Stimulated activated naive CD8-positive, alpha-beta T cell treated with anti-CD3 and anti-CD28 coated beads, Interleukin-15, Interleukin-2, amounts not matched to agents 100 ng/mL and 50 ng/mL, for 24 hours (primary cell): ENCODE data around the gene SEMA4F.

Experiments used
- H3K27ac Mint-ChIP-seq: one replicate; pipeline ENCODE4 v1.8.0; 2021; ENCODE audit warnings: mild to moderate bottlenecking, mixed read lengths
- H3K27me3 Mint-ChIP-seq: one replicate; pipeline ENCODE4 v1.8.0; 2021; ENCODE audit warnings: mixed read lengths
- H3K36me3 Mint-ChIP-seq: one replicate; pipeline ENCODE4 v1.8.0; 2021; ENCODE audit warnings: low read depth, mixed read lengths
- H3K4me1 Mint-ChIP-seq: one replicate; pipeline ENCODE4 v1.8.0; 2021; ENCODE audit warnings: low read depth, mixed read lengths
- H3K4me3 Mint-ChIP-seq: one replicate; pipeline ENCODE4 v1.8.0; 2021; ENCODE audit warnings: mild to moderate bottlenecking, mixed read lengths
- H3K9me3 Mint-ChIP-seq: one replicate; pipeline ENCODE4 v1.8.0; 2021; ENCODE audit warnings: mixed read lengths

The SEMA4F gene

DNA sequence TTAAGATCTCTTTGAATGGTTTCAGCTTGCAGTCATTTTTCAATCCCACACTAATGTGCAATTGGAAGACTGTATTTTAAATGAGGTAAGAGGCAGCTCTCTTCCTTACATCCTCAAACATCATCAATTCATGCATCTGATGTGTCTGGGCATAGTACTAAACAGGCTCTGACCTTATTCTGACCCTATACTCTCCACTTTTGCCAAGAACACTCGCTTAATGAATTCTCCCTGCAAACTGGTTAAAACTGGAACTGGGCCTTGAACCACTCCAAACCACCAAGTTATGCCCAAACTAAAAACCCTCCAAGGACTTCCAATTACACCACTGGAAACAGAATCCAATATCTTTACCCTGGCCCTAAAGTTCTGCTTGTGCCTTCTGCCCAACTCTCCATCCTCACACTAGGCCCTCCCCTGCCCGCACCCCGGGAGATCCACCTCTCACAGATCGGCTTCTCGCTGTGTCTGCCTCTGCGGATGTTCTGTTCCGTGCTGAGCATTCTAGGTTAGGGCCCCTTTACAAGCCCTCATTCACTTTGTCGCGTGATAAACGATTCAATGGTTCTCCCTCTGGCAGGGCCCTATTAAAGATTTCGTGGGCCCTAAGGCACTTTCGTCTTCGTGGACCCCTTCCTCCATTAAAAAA, 7.1 kb upstream of the SEMA4F start:
- H3K9me3 Mint-ChIP-seq, result no peaks in the 10 kb centered on the region
- no peaks in the 10 kb centered on the region for H3K4me1 Mint-ChIP-seq

DNA sequence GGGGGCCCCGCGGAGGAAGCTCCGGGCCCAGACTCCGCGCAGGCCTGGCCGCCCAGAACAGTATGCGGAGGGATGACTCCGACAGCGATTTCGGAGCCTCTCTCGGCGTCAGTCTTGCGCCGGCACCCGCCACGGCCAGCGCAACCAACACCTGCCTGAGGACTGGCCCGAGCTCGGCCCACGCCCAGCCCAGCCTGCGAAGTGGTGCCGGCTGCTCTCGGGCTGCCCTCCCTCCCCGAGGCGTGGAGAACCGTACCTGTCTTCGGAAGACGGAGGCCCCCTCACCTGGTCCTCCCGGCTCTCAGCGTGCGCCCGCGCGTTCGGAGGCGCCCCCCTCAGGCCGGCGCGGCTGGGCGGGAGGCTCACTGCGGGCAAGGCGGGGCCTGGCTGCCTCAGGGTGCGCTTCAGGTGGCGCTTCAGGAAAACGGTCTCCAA, 6.0 kb upstream of the SEMA4F start, which contains the start of gene M1AP:
Gene M1AP (minus strand): TSS at position 322 of the 435 bp plus-strand sequence. CDS start 8,055 bp downstream, outside the sequence.
- Mint-ChIP-seq H3K9me3 (no peaks in the 10 kb centered on the region), H3K27me3 (peaks cover 35% of the 10 kb centered on the region), H3K36me3 (no peaks in the 10 kb centered on the region), H3K4me3 (no peak within 1 kb of the TSS), H3K4me1 (no peaks in the 10 kb centered on the region), H3K27ac (no peak within 1 kb of the TSS)

More for the DNA sequence above, 7.1 kb upstream of the SEMA4F start:
- Mint-ChIP-seq H3K27ac (no peak overlapping the region), H3K36me3 (no peaks in the 10 kb centered on the region), H3K4me3 (no peak overlapping the region), H3K27me3 (peaks cover 35% of the 10 kb centered on the region)

DNA sequence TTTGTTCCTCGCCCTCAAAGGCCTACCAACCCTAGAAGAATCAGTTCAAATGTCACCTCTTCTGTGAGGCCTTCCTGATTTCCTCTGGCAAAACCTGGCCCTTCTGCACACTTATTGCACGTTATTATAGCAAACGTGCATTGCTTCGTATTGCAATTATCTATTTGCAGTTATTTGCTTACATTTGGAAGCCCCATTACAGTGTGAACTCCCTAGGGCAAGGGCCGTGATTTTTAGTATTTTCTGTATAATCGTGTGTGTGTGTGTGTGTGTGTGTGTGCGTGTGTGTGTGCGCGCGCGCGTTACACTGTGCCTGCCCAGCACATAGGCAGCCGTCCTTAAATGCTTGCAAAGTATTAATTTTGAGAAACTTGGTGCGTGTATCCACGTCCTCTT, 460 bp upstream of the SEMA4F start:
- no peak overlapping the region for H3K27ac Mint-ChIP-seq

DNA sequence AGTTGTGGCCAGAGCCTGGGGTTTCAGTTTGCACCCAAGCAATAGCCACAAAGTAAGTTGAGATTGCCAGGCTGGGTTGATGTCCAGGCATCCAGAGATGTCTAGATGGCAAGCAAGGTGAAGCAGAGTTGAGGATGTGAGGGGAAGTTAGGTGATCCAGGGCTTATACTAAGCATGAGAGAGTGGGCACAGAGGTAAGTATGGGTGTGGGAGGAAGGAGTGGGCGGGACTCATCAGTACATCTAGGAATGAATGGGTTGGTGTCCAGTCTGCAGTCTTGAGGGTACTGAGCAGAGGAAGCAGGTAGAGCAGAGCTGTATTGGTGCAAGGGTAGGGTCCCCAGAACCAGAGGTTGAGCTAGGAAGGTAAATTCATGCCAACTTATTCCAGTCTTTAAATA, 1.5 kb downstream of the SEMA4F start:
- Mint-ChIP-seq H3K9me3 (no peaks in the 10 kb centered on the region), H3K27me3 (peaks cover 6% of the 10 kb centered on the region), H3K36me3 (no peaks in the 10 kb centered on the region), H3K4me1 (peaks cover 10% of the 10 kb centered on the region), H3K27ac (no peak overlapping the region), H3K4me3 (no peak overlapping the region)

More for the DNA sequence above, 460 bp upstream of the SEMA4F start:
- peak overlapping the region; percentile 83 for H3K4me3 Mint-ChIP-seq
- peaks cover 10% of the 10 kb centered on the region for H3K4me1 Mint-ChIP-seq
- peaks cover 20% of the 10 kb centered on the region for H3K27me3 Mint-ChIP-seq
- no peaks in the 10 kb centered on the region for H3K36me3 Mint-ChIP-seq
- no peaks in the 10 kb centered on the region for H3K9me3 Mint-ChIP-seq

DNA sequence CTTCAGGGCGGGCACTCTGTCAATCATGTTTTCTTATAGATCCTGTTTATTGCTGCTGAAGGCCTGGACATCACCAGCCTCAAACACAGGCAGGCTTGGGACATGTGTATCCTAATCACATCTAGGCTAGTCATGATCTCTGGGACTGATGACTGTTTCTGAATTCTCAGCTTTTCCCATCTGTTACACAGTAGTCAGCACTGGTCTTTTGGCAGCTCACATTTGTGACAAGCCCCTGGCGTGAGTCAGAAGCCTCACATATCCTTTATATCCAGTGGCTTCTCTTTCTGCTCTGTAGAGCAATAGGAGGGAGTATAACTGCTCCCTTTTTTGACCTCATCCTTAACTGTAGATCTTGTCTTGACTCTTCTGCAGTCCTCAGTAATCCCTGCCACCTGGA, 4.5 kb downstream of the SEMA4F start:
- Mint-ChIP-seq H3K4me1 (peaks cover 10% of the 10 kb centered on the region), H3K36me3 (no peaks in the 10 kb centered on the region), H3K9me3 (no peaks in the 10 kb centered on the region), H3K27ac (no peak overlapping the region), H3K27me3 (peaks cover 4% of the 10 kb centered on the region), H3K4me3 (no peak overlapping the region)

DNA sequence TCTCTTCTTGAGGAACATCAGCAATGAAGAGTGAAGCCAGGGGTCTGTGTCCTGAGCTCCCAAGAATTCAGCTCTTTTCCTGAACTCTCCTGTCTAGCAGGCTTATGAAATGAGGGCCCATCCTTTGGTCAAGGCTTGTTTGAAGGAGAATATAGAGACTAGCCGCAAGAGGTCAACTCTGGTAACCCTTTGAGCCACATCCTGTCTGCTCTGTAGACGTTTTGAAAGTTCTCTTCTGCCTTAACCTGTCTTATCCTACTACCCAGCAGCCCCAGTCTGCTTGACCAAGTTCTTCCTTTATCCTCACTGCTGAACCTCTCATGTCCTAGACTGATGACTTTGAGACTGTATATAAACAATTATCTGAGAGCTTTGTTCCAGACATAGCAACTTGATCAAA, 5.4 kb downstream of the SEMA4F start:
- Mint-ChIP-seq H3K4me1 (peaks cover 6% of the 10 kb centered on the region), H3K27ac (no peak overlapping the region), H3K4me3 (no peak overlapping the region), H3K36me3 (no peaks in the 10 kb centered on the region), H3K9me3 (no peaks in the 10 kb centered on the region), H3K27me3 (peaks cover 4% of the 10 kb centered on the region)

DNA sequence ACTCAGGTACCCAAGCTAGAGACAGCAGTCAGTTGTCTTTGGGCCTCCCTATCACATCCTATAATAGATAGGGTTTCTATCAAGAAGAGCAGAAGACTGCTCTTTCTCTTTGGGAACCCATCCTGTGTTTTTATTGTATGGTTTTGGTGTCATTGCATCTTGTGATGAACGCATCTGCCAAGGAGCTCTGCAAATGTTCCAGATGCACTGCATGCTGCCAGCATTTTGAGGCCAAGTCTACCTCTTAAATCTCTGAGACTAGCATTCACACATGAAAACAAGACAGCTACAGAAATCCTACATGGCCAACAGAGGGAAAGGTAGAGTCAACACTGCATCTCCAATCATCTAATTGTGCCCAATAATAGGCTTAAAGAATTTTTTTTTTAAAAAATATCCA, 14.0 kb downstream of the SEMA4F start:
- no peak overlapping the region for H3K27ac Mint-ChIP-seq
- peaks cover 12% of the 10 kb centered on the region for H3K36me3 Mint-ChIP-seq
- H3K4me1 Mint-ChIP-seq, result no peaks in the 10 kb centered on the region
- no peak overlapping the region for H3K4me3 Mint-ChIP-seq
- H3K27me3 Mint-ChIP-seq, result no peaks in the 10 kb centered on the region
- H3K9me3 Mint-ChIP-seq, result no peaks in the 10 kb centered on the region

DNA sequence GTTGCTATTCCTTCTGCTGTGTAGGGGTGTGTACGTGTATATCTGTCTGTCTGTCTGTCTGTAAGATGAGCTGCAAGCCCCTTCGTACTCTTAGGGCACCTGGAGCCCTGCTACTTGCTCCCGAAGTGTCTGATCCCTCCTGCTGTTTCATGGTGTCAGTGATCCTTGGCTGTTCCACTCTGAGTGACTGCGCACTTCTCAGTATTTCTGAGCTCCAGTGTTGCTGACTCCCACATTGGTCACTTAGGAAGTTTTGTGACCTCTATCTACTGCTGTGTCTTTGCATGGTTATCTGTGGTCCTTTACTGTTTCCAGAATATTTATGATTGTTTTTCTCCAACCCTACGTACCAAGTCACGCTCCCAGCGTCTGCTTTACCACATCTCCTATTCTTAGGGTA, 16.2 kb downstream of the SEMA4F start:
- no peaks in the 10 kb centered on the region for H3K4me1 Mint-ChIP-seq
- H3K27me3 Mint-ChIP-seq, result no peaks in the 10 kb centered on the region
- H3K9me3 Mint-ChIP-seq, result no peaks in the 10 kb centered on the region
- H3K27ac Mint-ChIP-seq, result no peak overlapping the region
- no peak overlapping the region for H3K4me3 Mint-ChIP-seq
- H3K36me3 Mint-ChIP-seq, result peaks cover 12% of the 10 kb centered on the region

DNA sequence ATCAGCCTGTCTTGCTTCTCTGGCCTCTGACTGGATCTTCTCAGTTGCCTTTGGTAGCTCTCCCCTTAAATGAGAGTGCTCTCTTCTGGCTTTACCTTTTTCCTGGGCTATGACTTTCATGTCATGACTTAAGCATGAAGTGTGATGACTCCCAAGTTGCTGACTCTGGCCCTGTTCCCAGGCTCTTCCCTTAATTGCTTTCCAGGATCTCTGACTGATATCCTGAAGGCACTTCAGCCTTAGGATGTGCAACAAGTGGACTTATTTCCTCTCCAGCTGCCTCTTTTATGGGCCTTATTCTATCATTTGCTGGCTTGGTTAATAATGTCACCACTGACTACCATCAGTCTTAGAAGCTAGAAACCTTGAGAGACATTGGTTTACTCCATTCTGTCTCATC, 17.4 kb downstream of the SEMA4F start:
- H3K27ac Mint-ChIP-seq, result no peak overlapping the region

DNA sequence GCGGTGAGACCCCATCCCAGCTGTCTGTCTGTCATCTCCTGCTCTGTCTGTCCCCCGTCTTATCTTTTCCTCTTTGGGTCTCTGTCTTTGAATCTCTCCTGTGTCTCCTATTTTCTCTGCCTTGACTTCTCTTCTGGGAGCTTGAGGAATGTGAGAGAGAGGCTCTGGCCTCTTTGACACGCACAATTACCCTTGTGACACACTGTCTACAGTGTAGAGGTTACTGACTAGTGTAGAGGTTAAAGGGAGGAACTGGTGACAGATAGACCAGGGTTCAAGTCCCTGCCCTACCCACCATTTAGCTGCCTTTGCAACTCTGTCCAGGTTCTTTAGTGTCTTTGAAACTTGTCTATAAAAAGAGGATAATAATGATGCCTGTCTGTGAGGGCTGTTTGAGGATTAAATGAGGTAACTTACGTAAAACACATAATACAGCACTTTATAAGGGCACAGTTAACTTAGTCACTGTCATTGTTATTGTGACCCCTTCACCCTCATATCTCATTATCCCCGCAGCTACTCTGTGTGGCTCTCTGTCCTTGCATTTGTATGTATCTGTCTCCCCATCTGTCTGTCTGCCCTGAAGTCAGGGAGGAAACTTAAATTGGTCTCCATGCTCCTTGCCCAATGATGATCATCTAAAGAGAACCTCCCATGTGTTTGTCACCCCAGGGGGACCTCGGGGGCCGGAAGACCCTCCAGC, 19.9 kb downstream of the SEMA4F start:
- Mint-ChIP-seq H3K4me1 (no peaks in the 10 kb centered on the region), H3K27ac (no peak overlapping the region), H3K27me3 (no peaks in the 10 kb centered on the region), H3K9me3 (no peaks in the 10 kb centered on the region), H3K36me3 (peaks cover 21% of the 10 kb centered on the region), H3K4me3 (no peak overlapping the region)

More for the DNA sequence above, 17.4 kb downstream of the SEMA4F start:
- Mint-ChIP-seq H3K9me3 (no peaks in the 10 kb centered on the region), H3K4me1 (no peaks in the 10 kb centered on the region), H3K4me3 (no peak overlapping the region), H3K36me3 (peaks cover 19% of the 10 kb centered on the region), H3K27me3 (no peaks in the 10 kb centered on the region)

DNA sequence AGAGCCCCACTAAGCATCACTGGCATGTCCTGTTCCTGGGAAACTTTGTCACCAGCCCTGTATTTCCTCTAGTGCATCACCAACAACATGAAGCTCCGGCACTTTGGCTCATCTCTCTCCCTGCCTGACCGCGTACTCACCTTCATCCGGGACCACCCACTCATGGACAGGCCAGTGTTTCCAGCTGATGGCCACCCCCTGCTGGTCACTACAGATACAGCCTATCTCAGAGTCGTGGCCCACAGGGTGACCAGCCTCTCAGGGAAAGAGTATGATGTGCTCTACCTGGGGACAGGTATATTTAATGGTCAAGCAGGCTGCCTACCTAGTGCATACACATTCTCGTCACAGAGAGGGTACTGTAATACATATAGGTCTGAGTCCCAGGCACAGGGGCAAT, 21.0 kb downstream of the SEMA4F start:
- Mint-ChIP-seq H3K27me3 (no peaks in the 10 kb centered on the region), H3K9me3 (no peaks in the 10 kb centered on the region), H3K4me3 (no peak overlapping the region), H3K4me1 (no peaks in the 10 kb centered on the region), H3K27ac (no peak overlapping the region), H3K36me3 (peaks cover 23% of the 10 kb centered on the region)

DNA sequence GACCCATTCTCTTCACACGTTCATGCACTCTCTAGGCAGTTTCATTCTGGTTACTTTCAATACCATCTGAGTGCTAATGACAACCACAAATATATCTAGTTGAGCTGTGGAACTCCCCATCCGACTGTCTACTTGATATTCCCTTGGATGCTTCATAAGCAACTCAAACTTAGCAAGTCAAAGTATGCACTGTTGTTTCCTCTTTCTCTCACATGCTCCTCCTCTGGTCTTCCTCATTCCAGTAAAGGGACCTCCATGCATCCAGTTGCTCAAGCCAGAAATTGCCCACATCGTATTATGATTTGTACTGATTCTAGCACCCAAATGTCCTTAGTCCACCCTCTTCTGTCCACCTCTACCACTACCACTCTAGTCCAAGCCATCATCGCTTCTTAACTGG, 22.3 kb downstream of the SEMA4F start:
- H3K27me3 Mint-ChIP-seq, result no peaks in the 10 kb centered on the region
- H3K4me3 Mint-ChIP-seq, result no peak overlapping the region
- H3K4me1 Mint-ChIP-seq, result no peaks in the 10 kb centered on the region
- no peaks in the 10 kb centered on the region for H3K9me3 Mint-ChIP-seq
- peaks cover 23% of the 10 kb centered on the region for H3K36me3 Mint-ChIP-seq
- no peak overlapping the region for H3K27ac Mint-ChIP-seq

DNA sequence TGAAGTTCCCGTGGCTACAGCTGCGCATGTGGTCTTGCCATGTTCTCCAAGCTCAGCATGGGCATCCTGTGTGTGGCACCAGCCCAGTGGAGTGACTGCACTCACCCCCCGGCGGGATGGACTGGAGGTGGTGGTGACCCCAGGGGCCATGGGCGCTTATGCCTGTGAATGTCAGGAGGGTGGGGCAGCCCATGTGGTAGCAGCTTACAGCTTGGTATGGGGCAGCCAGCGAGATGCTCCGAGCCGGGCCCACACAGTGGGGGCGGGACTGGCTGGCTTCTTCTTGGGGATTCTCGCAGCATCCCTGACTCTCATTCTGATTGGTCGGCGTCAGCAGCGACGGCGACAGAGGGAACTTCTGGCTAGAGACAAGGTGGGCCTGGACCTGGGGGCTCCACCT, 25.6 kb downstream of the SEMA4F start:
- Mint-ChIP-seq H3K4me3 (no peak overlapping the region), H3K36me3 (peaks cover 19% of the 10 kb centered on the region), H3K27me3 (no peaks in the 10 kb centered on the region), H3K9me3 (no peaks in the 10 kb centered on the region), H3K27ac (no peak overlapping the region), H3K4me1 (no peaks in the 10 kb centered on the region)

DNA sequence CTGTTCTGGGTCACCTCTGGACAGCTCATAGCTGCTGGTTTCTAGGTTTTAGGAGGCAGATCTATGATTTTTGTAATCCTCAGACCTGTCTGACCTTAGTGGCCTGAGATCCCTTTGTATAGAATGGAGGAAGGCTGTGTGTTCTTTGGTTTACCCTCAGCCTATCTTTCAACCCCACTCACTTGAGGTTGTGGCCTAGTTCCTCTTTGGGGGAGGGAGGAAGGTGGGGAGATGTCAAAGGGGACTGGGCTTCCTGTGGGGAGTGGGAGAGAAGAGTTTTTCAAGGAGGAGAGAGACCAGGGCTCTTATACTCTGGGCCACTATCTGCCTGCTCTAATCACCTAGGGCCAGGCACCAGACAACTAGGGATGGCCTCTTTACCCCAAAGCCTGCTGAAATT, 28.5 kb downstream of the SEMA4F start:
- Mint-ChIP-seq H3K36me3 (peaks cover 5% of the 10 kb centered on the region), H3K27ac (no peak overlapping the region), H3K27me3 (no peaks in the 10 kb centered on the region), H3K4me3 (no peak overlapping the region), H3K9me3 (no peaks in the 10 kb centered on the region), H3K4me1 (no peaks in the 10 kb centered on the region)

DNA sequence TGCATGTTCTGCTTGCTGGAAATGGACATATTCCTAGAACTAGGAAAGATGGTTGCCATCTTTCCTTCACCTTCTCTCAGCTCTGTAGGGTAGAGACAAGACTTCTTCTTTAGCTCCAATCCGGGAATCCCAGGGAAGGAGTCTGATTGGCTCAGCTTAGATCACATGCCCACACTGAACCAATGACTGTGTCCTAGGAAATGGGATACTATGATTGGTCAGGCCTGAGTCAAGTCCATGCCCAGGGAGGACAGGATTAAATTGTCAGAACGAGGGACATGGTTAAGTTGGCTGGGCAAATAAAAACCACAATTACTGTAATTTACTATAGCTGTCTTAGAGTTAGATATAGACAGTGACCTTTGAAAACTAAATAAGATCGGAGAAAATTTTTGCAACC, 31.4 kb downstream of the SEMA4F start:
- no peaks in the 10 kb centered on the region for H3K27me3 Mint-ChIP-seq
- H3K36me3 Mint-ChIP-seq, result no peaks in the 10 kb centered on the region
- no peaks in the 10 kb centered on the region for H3K4me1 Mint-ChIP-seq
- H3K27ac Mint-ChIP-seq, result no peak overlapping the region
- no peak overlapping the region for H3K4me3 Mint-ChIP-seq
- H3K9me3 Mint-ChIP-seq, result no peaks in the 10 kb centered on the region

DNA sequence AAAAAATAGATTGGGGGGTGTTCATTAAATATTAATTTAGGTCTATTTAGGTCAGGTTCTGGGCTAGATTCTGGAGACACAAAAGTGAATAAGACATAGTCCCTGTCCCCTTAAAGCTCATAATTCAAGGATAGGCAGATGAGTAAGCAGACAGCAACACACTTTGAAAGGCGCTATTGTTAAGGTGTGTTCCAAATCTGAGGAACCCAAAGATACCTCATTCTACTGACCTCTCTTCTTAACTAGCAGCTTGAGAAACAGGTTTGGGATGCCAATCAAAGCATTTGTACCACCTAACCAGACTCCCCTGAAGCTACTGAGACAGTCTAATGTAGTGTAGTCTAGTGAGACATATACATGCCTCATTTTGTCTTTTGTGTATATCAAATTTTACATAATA, 34.8 kb downstream of the SEMA4F start:
- no peak overlapping the region for H3K27ac Mint-ChIP-seq
- H3K4me1 Mint-ChIP-seq, result no peaks in the 10 kb centered on the region
- H3K9me3 Mint-ChIP-seq, result no peaks in the 10 kb centered on the region
- peaks cover 5% of the 10 kb centered on the region for H3K27me3 Mint-ChIP-seq
- H3K4me3 Mint-ChIP-seq, result no peak overlapping the region
- H3K36me3 Mint-ChIP-seq, result no peaks in the 10 kb centered on the region
